ENCODE results near the gene MYH16. TPM values are rescaled to one million over a fixed set of nuclear protein-coding genes. Genes with fewer than 3 reads are reported as not detected.
A peak's percentile ranks its signal among the peaks of the same experiment; 100 is the strongest.

Gene MYH16
- total RNA-seq, 1 donor from 2014 or later = not detected

- Mint-ChIP-seq H3K9me3 (no peaks in the 10 kb centered on the region), H3K4me1 (ENCODE audit: low read depth) (no peaks in the 10 kb centered on the region), H3K4me3 (ENCODE audit: low read depth) (no peak overlapping the region), H3K36me3 (ENCODE audit: low read depth) (no peaks in the 10 kb centered on the region), H3K27ac (no peak overlapping the region), H3K27me3 (ENCODE audit: low read depth) (no peaks in the 10 kb centered on the region)
- intact Hi-C loops (cut with micrococcal nuclease) = no loop called here
- no peak for DNase-seq (ENCODE audit: low spot score)
Observed at GRCh38 chr7:99292127-99292526, 19.5 kb downstream of the MYH16 start.

GRCh38 chr7:99293167-99293566 lies 20.5 kb downstream of the MYH16 start:
- Mint-ChIP-seq H3K4me1 (ENCODE audit: low read depth) (no peaks in the 10 kb centered on the region), H3K27me3 (ENCODE audit: low read depth) (no peaks in the 10 kb centered on the region), H3K36me3 (ENCODE audit: low read depth) (no peaks in the 10 kb centered on the region), H3K4me3 (ENCODE audit: low read depth) (no peak overlapping the region), H3K9me3 (no peaks in the 10 kb centered on the region), H3K27ac (no peak overlapping the region)
- intact Hi-C loops (cut with micrococcal nuclease) = no loop called here
- DNase-seq (ENCODE audit: low spot score) = no peak

- H3K27me3 Mint-ChIP-seq (ENCODE audit: low read depth) = no peaks in the 10 kb centered on the region
- no peaks in the 10 kb centered on the region for H3K4me1 Mint-ChIP-seq (ENCODE audit: low read depth)
- intact Hi-C loops (cut with micrococcal nuclease) = no loop called here
- H3K27ac Mint-ChIP-seq = no peak overlapping the region
- no peak overlapping the region for H3K4me3 Mint-ChIP-seq (ENCODE audit: low read depth)
- DNase-seq (ENCODE audit: low spot score) = no peak
- H3K9me3 Mint-ChIP-seq = no peaks in the 10 kb centered on the region
- H3K36me3 Mint-ChIP-seq (ENCODE audit: low read depth) = no peaks in the 10 kb centered on the region
Observed at GRCh38 chr7:99293650-99294049, 21.0 kb downstream of the MYH16 start.

- no peaks in the 10 kb centered on the region for H3K36me3 Mint-ChIP-seq (ENCODE audit: low read depth)
- no peak overlapping the region for H3K4me3 Mint-ChIP-seq (ENCODE audit: low read depth)
- no peaks in the 10 kb centered on the region for H3K9me3 Mint-ChIP-seq
- DNase-seq (ENCODE audit: low spot score) = no peak
- no peaks in the 10 kb centered on the region for H3K4me1 Mint-ChIP-seq (ENCODE audit: low read depth)
- intact Hi-C loops (cut with micrococcal nuclease) = no loop called here
- no peaks in the 10 kb centered on the region for H3K27me3 Mint-ChIP-seq (ENCODE audit: low read depth)
- H3K27ac Mint-ChIP-seq = no peak overlapping the region
Observed at GRCh38 chr7:99296471-99296870, 23.8 kb downstream of the MYH16 start.

- Mint-ChIP-seq H3K36me3 (ENCODE audit: low read depth) (no peaks in the 10 kb centered on the region), H3K27ac (no peak overlapping the region), H3K9me3 (no peaks in the 10 kb centered on the region), H3K4me1 (ENCODE audit: low read depth) (no peaks in the 10 kb centered on the region), H3K4me3 (ENCODE audit: low read depth) (no peak overlapping the region), H3K27me3 (ENCODE audit: low read depth) (no peaks in the 10 kb centered on the region)
- intact Hi-C loops (cut with micrococcal nuclease) = no loop called here
- DNase-seq (ENCODE audit: low spot score) = no peak
Observed at GRCh38 chr7:99301496-99301895, 28.9 kb downstream of the MYH16 start.

GRCh38 chr7:99305473-99306260 lies 33.0 kb downstream of the MYH16 start:
- Mint-ChIP-seq H3K27ac (no peak overlapping the region), H3K4me1 (ENCODE audit: low read depth) (no peaks in the 10 kb centered on the region), H3K36me3 (ENCODE audit: low read depth) (no peaks in the 10 kb centered on the region), H3K9me3 (no peaks in the 10 kb centered on the region), H3K4me3 (ENCODE audit: low read depth) (no peak overlapping the region), H3K27me3 (ENCODE audit: low read depth) (peaks cover 1% of the 10 kb centered on the region)
- intact Hi-C loops (cut with micrococcal nuclease) = no loop called here
- no peak for DNase-seq (ENCODE audit: low spot score)

- no peaks in the 10 kb centered on the region for H3K36me3 Mint-ChIP-seq (ENCODE audit: low read depth)
- DNase-seq (ENCODE audit: low spot score) = no peak
- H3K27ac Mint-ChIP-seq = no peak overlapping the region
- intact Hi-C loops (cut with micrococcal nuclease) = no loop called here
- no peaks in the 10 kb centered on the region for H3K9me3 Mint-ChIP-seq
- peaks cover 8% of the 10 kb centered on the region for H3K4me1 Mint-ChIP-seq (ENCODE audit: low read depth)
- no peak overlapping the region for H3K4me3 Mint-ChIP-seq (ENCODE audit: low read depth)
- peaks cover 1% of the 10 kb centered on the region for H3K27me3 Mint-ChIP-seq (ENCODE audit: low read depth)
Observed at GRCh38 chr7:99308461-99309074, 35.9 kb downstream of the MYH16 start.

GRCh38 chr7:99309111-99309510 lies 36.5 kb downstream of the MYH16 start:
- intact Hi-C loops (cut with micrococcal nuclease) = no loop called here
- no peaks in the 10 kb centered on the region for H3K36me3 Mint-ChIP-seq (ENCODE audit: low read depth)
- H3K4me3 Mint-ChIP-seq (ENCODE audit: low read depth) = no peak overlapping the region
- no peak overlapping the region for H3K27ac Mint-ChIP-seq
- no peaks in the 10 kb centered on the region for H3K9me3 Mint-ChIP-seq
- peaks cover 1% of the 10 kb centered on the region for H3K27me3 Mint-ChIP-seq (ENCODE audit: low read depth)
- DNase-seq (ENCODE audit: low spot score) = no peak
- H3K4me1 Mint-ChIP-seq (ENCODE audit: low read depth) = peaks cover 9% of the 10 kb centered on the region

- no peak overlapping the region for H3K27ac Mint-ChIP-seq
- no peak overlapping the region for H3K4me3 Mint-ChIP-seq (ENCODE audit: low read depth)
- no peak for DNase-seq (ENCODE audit: low spot score)
- peaks cover 1% of the 10 kb centered on the region for H3K27me3 Mint-ChIP-seq (ENCODE audit: low read depth)
- H3K9me3 Mint-ChIP-seq = no peaks in the 10 kb centered on the region
- intact Hi-C loops (cut with micrococcal nuclease) = no loop called here
- H3K4me1 Mint-ChIP-seq (ENCODE audit: low read depth) = peaks cover 15% of the 10 kb centered on the region
- no peaks in the 10 kb centered on the region for H3K36me3 Mint-ChIP-seq (ENCODE audit: low read depth)
Observed at GRCh38 chr7:99310004-99310403, 37.4 kb downstream of the MYH16 start.

- Mint-ChIP-seq H3K9me3 (no peaks in the 10 kb centered on the region), H3K4me1 (ENCODE audit: low read depth) (peaks cover 15% of the 10 kb centered on the region), H3K4me3 (ENCODE audit: low read depth) (no peak overlapping the region), H3K36me3 (ENCODE audit: low read depth) (no peaks in the 10 kb centered on the region), H3K27me3 (ENCODE audit: low read depth) (peaks cover 1% of the 10 kb centered on the region), H3K27ac (no peak overlapping the region)
- intact Hi-C loops (cut with micrococcal nuclease) = no loop called here
- no peak for DNase-seq (ENCODE audit: low spot score)
Observed at GRCh38 chr7:99311702-99312101, 39.1 kb downstream of the MYH16 start.

- intact Hi-C loops (cut with micrococcal nuclease) = loop anchor here (1.0 kb wide), 1 partner anchor 272 kb away; no protein-coding TSS in a partner anchor
- Mint-ChIP-seq H3K36me3 (ENCODE audit: low read depth) (no peaks in the 10 kb centered on the region), H3K4me3 (ENCODE audit: low read depth) (no peak overlapping the region), H3K27ac (no peak overlapping the region), H3K4me1 (ENCODE audit: low read depth) (peaks cover 15% of the 10 kb centered on the region), H3K27me3 (ENCODE audit: low read depth) (peaks cover 1% of the 10 kb centered on the region), H3K9me3 (no peaks in the 10 kb centered on the region)
- DNase-seq (ENCODE audit: low spot score) = peak; percentile 58
Observed at GRCh38 chr7:99312316-99313203, 39.9 kb downstream of the MYH16 start.

GRCh38 chr7:99313204-99313573 lies 40.5 kb downstream of the MYH16 start:
- DNase-seq (ENCODE audit: low spot score) = no peak
- intact Hi-C loops (cut with micrococcal nuclease) = loop anchor here (1.0 kb wide), 1 partner anchor 273 kb away; no protein-coding TSS in a partner anchor
- Mint-ChIP-seq H3K36me3 (ENCODE audit: low read depth) (no peaks in the 10 kb centered on the region), H3K9me3 (no peaks in the 10 kb centered on the region), H3K4me1 (ENCODE audit: low read depth) (peaks cover 15% of the 10 kb centered on the region), H3K27me3 (ENCODE audit: low read depth) (peaks cover 1% of the 10 kb centered on the region), H3K27ac (no peak overlapping the region), H3K4me3 (ENCODE audit: low read depth) (no peak overlapping the region)

GRCh38 chr7:99314504-99314903 lies 41.9 kb downstream of the MYH16 start:
- H3K27me3 Mint-ChIP-seq (ENCODE audit: low read depth) = peaks cover 1% of the 10 kb centered on the region
- no peak overlapping the region for H3K27ac Mint-ChIP-seq
- H3K4me3 Mint-ChIP-seq (ENCODE audit: low read depth) = no peak overlapping the region
- intact Hi-C loops (cut with micrococcal nuclease) = no loop called here
- H3K9me3 Mint-ChIP-seq = no peaks in the 10 kb centered on the region
- no peaks in the 10 kb centered on the region for H3K36me3 Mint-ChIP-seq (ENCODE audit: low read depth)
- DNase-seq (ENCODE audit: low spot score) = peak; percentile 22
- peaks cover 15% of the 10 kb centered on the region for H3K4me1 Mint-ChIP-seq (ENCODE audit: low read depth)
